ENCODE measurements around the gene CCDC192.

The CCDC192 gene

GRCh38 chr5:127860291-127860690 is 157.1 kb downstream of the CCDC192 start:
- TF ChIP-seq ZNF274 (IDR thresholded peaks at IDR 0.05; ENCODE audit: low read depth, low read length) (no peak), YY1 (IDR thresholded peaks at IDR 0.05; ENCODE audit: insufficient read depth, insufficient read length) (no peak), SUZ12 (IDR thresholded peaks at IDR 0.05; ENCODE audit: extremely low read depth, insufficient read depth, insufficient read length) (no peak)
- Histone ChIP-seq H3K9me3 (ENCODE audit: insufficient read depth, low read length) (no peaks in the 10 kb centered on the region), H3K27me3 (ENCODE audit: insufficient read depth, insufficient read length) (no peaks in the 10 kb centered on the region), H3K4me1 (ENCODE audit: insufficient read depth, insufficient read length) (no peaks in the 10 kb centered on the region), H3K4me3 (ENCODE audit: insufficient read length, low read depth) (no peak overlapping the region), H3K36me3 (ENCODE audit: insufficient read depth, insufficient read length, low read length) (no peaks in the 10 kb centered on the region), H3K9ac (ENCODE audit: insufficient read length, low read depth) (no peak overlapping the region)
- DNase-seq (ENCODE audit: low read depth, low spot score), result no peak

GRCh38 chr5:127863161-127863560 is 160.0 kb downstream of the CCDC192 start:
- Histone ChIP-seq H3K4me3 (ENCODE audit: insufficient read length, low read depth) (no peak overlapping the region), H3K9me3 (ENCODE audit: insufficient read depth, low read length) (no peaks in the 10 kb centered on the region), H3K4me1 (ENCODE audit: insufficient read depth, insufficient read length) (no peaks in the 10 kb centered on the region), H3K27me3 (ENCODE audit: insufficient read depth, insufficient read length) (no peaks in the 10 kb centered on the region), H3K36me3 (ENCODE audit: insufficient read depth, insufficient read length, low read length) (no peaks in the 10 kb centered on the region), H3K9ac (ENCODE audit: insufficient read length, low read depth) (no peak overlapping the region)
- TF ChIP-seq YY1 (IDR thresholded peaks at IDR 0.05; ENCODE audit: insufficient read depth, insufficient read length), result no peak
- no peak for TF ChIP-seq ZNF274 (IDR thresholded peaks at IDR 0.05; ENCODE audit: low read depth, low read length)
- TF ChIP-seq SUZ12 (IDR thresholded peaks at IDR 0.05; ENCODE audit: extremely low read depth, insufficient read depth, insufficient read length), result no peak
- DNase-seq (ENCODE audit: low read depth, low spot score), result no peak

GRCh38 chr5:127863610-127864395 is 160.6 kb downstream of the CCDC192 start:
- DNase-seq (ENCODE audit: low read depth, low spot score), result no peak
- H3K27me3 ChIP-seq (ENCODE audit: insufficient read depth, insufficient read length), result no peaks in the 10 kb centered on the region
- no peak overlapping the region for H3K9ac ChIP-seq (ENCODE audit: insufficient read length, low read depth)
- no peaks in the 10 kb centered on the region for H3K9me3 ChIP-seq (ENCODE audit: insufficient read depth, low read length)
- no peaks in the 10 kb centered on the region for H3K4me1 ChIP-seq (ENCODE audit: insufficient read depth, insufficient read length)
- TF ChIP-seq YY1 (IDR thresholded peaks at IDR 0.05; ENCODE audit: insufficient read depth, insufficient read length), result no peak
- H3K36me3 ChIP-seq (ENCODE audit: insufficient read depth, insufficient read length, low read length), result no peaks in the 10 kb centered on the region
- no peak overlapping the region for H3K4me3 ChIP-seq (ENCODE audit: insufficient read length, low read depth)

GRCh38 chr5:127864511-127864910 is 161.3 kb downstream of the CCDC192 start:
- Histone ChIP-seq H3K9ac (ENCODE audit: insufficient read length, low read depth) (no peak overlapping the region), H3K4me1 (ENCODE audit: insufficient read depth, insufficient read length) (no peaks in the 10 kb centered on the region), H3K4me3 (ENCODE audit: insufficient read length, low read depth) (no peak overlapping the region), H3K27me3 (ENCODE audit: insufficient read depth, insufficient read length) (no peaks in the 10 kb centered on the region), H3K36me3 (ENCODE audit: insufficient read depth, insufficient read length, low read length) (no peaks in the 10 kb centered on the region), H3K9me3 (ENCODE audit: insufficient read depth, low read length) (no peaks in the 10 kb centered on the region)
- no peak for TF ChIP-seq ZNF274 (IDR thresholded peaks at IDR 0.05; ENCODE audit: low read depth, low read length)
- DNase-seq (ENCODE audit: low read depth, low spot score), result no peak

- no peaks in the 10 kb centered on the region for H3K4me1 ChIP-seq (ENCODE audit: insufficient read depth, insufficient read length)
- H3K9ac ChIP-seq (ENCODE audit: insufficient read length, low read depth), result no peak overlapping the region
- H3K4me3 ChIP-seq (ENCODE audit: insufficient read length, low read depth), result no peak overlapping the region
- H3K36me3 ChIP-seq (ENCODE audit: insufficient read depth, insufficient read length, low read length), result no peaks in the 10 kb centered on the region
- H3K27me3 ChIP-seq (ENCODE audit: insufficient read depth, insufficient read length), result no peaks in the 10 kb centered on the region
- no peaks in the 10 kb centered on the region for H3K9me3 ChIP-seq (ENCODE audit: insufficient read depth, low read length)
- DNase-seq (ENCODE audit: low read depth, low spot score), result no peak
- TF ChIP-seq ZNF274 (IDR thresholded peaks at IDR 0.05; ENCODE audit: low read depth, low read length) (no peak), YY1 (IDR thresholded peaks at IDR 0.05; ENCODE audit: insufficient read depth, insufficient read length) (no peak), SUZ12 (IDR thresholded peaks at IDR 0.05; ENCODE audit: extremely low read depth, insufficient read depth, insufficient read length) (no peak)
These were observed 162.1 kb downstream of the CCDC192 start for GRCh38 chr5:127865273-127865672.

GRCh38 chr5:127867022-127867783 is 164.0 kb downstream of the CCDC192 start:
- no peaks in the 10 kb centered on the region for H3K4me1 ChIP-seq (ENCODE audit: insufficient read depth, insufficient read length)
- H3K27me3 ChIP-seq (ENCODE audit: insufficient read depth, insufficient read length), result no peaks in the 10 kb centered on the region
- no peak overlapping the region for H3K9ac ChIP-seq (ENCODE audit: insufficient read length, low read depth)
- no peak for DNase-seq (ENCODE audit: low read depth, low spot score)
- no peaks in the 10 kb centered on the region for H3K9me3 ChIP-seq (ENCODE audit: insufficient read depth, low read length)
- TF ChIP-seq ZNF274 (IDR thresholded peaks at IDR 0.05; ENCODE audit: low read depth, low read length) (no peak), YY1 (IDR thresholded peaks at IDR 0.05; ENCODE audit: insufficient read depth, insufficient read length) (no peak), SUZ12 (IDR thresholded peaks at IDR 0.05; ENCODE audit: extremely low read depth, insufficient read depth, insufficient read length) (no peak)
- no peaks in the 10 kb centered on the region for H3K36me3 ChIP-seq (ENCODE audit: insufficient read depth, insufficient read length, low read length)
- no peak overlapping the region for H3K4me3 ChIP-seq (ENCODE audit: insufficient read length, low read depth)

GRCh38 chr5:127870914-127871313 is 167.7 kb downstream of the CCDC192 start:
- TF ChIP-seq ZNF274 (IDR thresholded peaks at IDR 0.05; ENCODE audit: low read depth, low read length) (no peak), SUZ12 (IDR thresholded peaks at IDR 0.05; ENCODE audit: extremely low read depth, insufficient read depth, insufficient read length) (no peak), YY1 (IDR thresholded peaks at IDR 0.05; ENCODE audit: insufficient read depth, insufficient read length) (no peak)
- DNase-seq (ENCODE audit: low read depth, low spot score), result no peak

More at GRCh38 chr5:127870914-127871313, 167.7 kb downstream of the CCDC192 start:
- Histone ChIP-seq H3K27me3 (ENCODE audit: insufficient read depth, insufficient read length) (no peaks in the 10 kb centered on the region), H3K9ac (ENCODE audit: insufficient read length, low read depth) (no peak overlapping the region), H3K4me1 (ENCODE audit: insufficient read depth, insufficient read length) (no peaks in the 10 kb centered on the region), H3K4me3 (ENCODE audit: insufficient read length, low read depth) (no peak overlapping the region), H3K9me3 (ENCODE audit: insufficient read depth, low read length) (no peaks in the 10 kb centered on the region), H3K36me3 (ENCODE audit: insufficient read depth, insufficient read length, low read length) (no peaks in the 10 kb centered on the region)

Data from NT2/D1 (cell line).